Medulla oblongata (tissue), 1 donor: ENCODE measurements around the gene SLC45A1.
A peak's percentile ranks its signal among the peaks of the same experiment; 100 is the strongest.

Source experiments
- DNase-seq: peaks from one replicate; pipeline ENCODE4 v3.0.0-alpha.2; 2015; ENCODE audit errors: extremely low spot score

The SLC45A1 gene

GRCh38 chr1:8384577-8384976 is 66.7 kb downstream of the SLC45A1 start:
- peak; percentile 31 for DNase-seq

- DNase-seq = no peak
Measured at GRCh38 chr1:8386247-8386646, 68.3 kb downstream of the SLC45A1 start.

- DNase-seq = no peak
Measured at GRCh38 chr1:8388732-8389562, 71.0 kb downstream of the SLC45A1 start.

- no peak for DNase-seq
Measured at GRCh38 chr1:8389958-8390535, 72.1 kb downstream of the SLC45A1 start.

GRCh38 chr1:8390707-8391106 is 72.8 kb downstream of the SLC45A1 start:
- DNase-seq = no peak

DNA sequence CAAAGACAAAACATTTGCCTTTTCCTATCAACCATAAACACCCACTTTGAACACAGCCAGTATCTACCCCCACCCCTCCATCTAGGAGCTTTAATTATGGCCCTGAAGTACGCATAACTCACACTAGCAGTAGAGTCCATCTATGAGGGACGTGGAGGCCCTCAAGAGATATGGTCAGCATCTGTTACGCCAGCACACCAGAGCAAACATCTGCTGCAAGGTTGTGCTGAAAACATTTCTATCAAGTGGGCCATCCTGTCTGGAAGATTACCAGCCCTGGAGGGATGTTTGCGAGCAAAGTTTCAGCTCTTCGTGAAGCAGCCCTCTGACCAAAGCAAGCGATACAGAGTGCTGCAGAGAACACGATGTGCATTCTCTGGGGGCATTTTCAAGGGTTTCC is 74.6 kb downstream of the SLC45A1 start:
- no peak for DNase-seq
